GM20431 (cell line): Measurements from ENCODE around the gene KSR2.

Source experiments
- in situ Hi-C: fragments of 300-500 bp; cut with MseI, MboI; formaldehyde crosslinking; loops from one replicate; pipeline ENCODE4 v1.15.0; 2020; ENCODE audit warnings: low sequenced_read_pairs; ENCODE audit not compliant: unreplicated experiment

The KSR2 gene

GRCh38 chr12:117523971-117524370 is 444.8 kb downstream of the KSR2 start:
- in situ Hi-C loops, result no loop called here

DNA sequence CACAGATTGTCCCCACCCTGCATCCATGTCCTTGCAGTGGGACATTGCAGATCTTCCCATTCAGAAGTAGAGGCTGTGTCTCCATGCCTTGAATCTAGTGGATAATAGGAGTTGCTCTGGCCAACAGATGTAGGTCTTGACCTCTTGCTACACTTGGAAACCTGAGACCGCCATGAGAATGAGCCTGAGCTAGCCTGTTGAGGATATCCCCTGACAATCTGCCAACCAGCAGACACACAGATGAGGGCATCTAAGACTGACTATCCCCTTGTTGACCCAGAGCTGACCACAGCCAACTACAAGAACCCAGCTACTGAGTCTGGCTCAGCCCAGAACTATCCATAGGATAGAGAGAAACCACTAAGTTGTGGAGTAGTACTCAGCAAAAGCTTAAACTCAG is 446.2 kb downstream of the KSR2 start:
- in situ Hi-C loops, result no loop called here

- in situ Hi-C loops, result no loop called here
Measured at GRCh38 chr12:117521867-117522266, 446.9 kb downstream of the KSR2 start.

DNA sequence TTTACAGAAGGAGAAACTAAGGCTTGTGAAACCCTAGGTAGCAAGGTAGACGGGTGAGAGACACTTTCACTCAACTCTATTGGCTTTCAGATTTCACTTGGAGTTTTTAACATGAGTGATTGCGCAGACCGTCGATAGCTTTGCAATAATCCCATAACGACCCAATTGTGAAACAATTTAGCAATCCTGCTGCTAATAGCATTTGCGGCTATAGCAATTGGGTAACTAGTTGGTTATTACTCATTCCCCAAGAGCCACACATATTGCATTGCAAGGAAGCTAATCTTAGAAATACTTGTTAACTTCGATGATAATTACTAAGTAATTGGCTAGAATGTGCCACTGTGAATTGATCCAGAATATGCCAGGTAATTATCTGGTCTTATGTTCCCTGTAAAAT is 447.4 kb downstream of the KSR2 start:
- in situ Hi-C loops, result no loop called here

DNA sequence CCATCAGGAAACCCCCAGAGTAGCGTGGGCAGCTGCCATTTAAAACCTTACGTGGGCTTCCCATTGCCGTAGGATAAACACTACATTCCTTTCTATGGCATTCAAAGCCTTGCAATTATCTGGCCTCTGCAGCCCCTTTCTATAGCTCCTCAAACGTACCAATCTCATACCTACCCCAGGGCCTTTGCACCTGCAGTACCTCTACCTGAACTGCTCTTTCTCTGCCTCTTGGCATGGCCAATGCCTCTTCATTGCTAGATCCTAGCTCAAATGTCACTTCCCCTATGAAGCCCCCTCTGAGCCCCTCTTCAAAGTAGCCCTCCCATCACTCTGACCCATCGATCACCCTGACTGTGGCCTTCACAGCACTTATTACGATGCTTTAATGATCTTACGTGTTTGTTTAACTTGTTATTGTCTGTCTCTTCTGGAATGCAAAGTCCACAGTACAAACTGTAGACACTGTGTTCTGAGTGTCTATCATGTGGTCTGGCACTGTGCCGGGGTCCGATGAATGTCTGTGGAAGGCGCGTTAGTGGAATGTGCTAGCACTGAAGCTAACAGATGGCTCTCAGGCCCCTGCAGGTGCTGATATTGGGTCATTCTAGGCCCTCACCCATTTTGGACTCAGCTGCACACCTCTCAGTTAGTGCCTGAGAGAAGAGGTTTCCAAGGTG is 450.1 kb downstream of the KSR2 start:
- in situ Hi-C loops, result no loop called here

DNA sequence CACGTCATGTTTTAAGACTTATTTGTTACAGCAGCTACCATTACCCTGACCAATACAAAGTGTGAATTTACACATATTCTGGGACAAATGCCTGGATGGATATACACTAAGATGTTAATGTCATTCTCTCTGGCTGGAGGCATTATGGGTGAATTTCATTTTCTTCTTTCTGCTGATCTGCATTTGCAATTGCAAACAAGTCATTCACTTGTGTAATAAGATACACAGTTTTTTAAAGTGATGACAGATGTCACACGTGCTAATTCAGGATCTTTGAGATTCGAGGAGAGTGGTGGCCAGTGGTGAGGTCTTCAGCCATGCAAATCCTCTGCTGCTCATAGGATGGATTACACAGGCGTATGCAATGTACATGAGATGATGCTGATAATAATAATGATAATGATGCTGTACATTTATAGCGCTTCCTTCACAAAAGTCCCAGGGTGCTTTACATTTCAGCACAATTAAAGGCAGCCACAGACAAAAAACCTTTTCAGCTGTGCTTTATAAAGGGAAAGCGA is 451.5 kb downstream of the KSR2 start:
- in situ Hi-C loops, result no loop called here

GRCh38 chr12:117516034-117516433 is 452.8 kb downstream of the KSR2 start:
- in situ Hi-C loops, result no loop called here

GRCh38 chr12:117514016-117514415 is 454.8 kb downstream of the KSR2 start:
- in situ Hi-C loops, result no loop called here

- in situ Hi-C loops, result no loop called here
Measured at GRCh38 chr12:117513353-117513752, 455.4 kb downstream of the KSR2 start.

DNA sequence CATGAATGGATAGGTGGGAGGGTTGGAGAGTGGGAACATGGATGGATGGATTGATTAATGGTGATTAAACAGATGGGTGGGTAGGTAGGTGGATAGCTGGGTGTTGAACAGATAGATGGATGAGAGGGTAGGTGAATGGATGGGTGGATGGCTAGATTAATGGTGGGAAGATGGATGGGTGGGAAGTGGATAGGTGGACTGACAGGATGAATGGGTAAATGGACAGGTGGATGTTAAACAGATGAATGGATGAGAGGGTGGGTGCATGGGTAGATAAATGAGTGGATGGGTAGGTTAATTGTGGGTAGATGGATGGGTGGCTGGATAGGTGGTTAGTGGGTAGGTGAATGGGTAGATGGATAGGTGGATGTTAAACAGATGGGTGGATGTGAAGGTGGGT is 460.3 kb downstream of the KSR2 start:
- in situ Hi-C loops, result no loop called here

GRCh38 chr12:117507548-117507947 is 461.2 kb downstream of the KSR2 start:
- in situ Hi-C loops, result no loop called here

- in situ Hi-C loops, result no loop called here
Measured at GRCh38 chr12:117506333-117506732, 462.5 kb downstream of the KSR2 start.

DNA sequence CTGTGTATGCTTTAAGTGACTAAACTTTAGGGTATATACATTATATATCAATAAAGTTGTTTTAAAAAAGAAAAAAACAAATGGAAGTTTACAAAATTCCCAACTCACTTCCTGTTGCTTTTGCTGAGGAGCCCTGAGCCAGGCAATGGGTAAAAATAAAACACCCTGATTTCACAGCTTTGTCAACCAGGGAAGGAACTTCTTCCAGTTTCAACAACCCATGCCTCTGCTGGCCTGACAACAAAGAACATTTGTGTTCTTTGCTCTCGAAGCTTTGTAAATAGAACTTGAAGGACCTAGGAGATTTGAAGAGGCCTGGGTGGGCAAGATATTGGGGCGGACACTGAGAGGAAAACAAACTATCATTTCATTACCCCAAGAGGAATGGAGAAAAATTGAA is 466.2 kb downstream of the KSR2 start:
- in situ Hi-C loops, result no loop called here

DNA sequence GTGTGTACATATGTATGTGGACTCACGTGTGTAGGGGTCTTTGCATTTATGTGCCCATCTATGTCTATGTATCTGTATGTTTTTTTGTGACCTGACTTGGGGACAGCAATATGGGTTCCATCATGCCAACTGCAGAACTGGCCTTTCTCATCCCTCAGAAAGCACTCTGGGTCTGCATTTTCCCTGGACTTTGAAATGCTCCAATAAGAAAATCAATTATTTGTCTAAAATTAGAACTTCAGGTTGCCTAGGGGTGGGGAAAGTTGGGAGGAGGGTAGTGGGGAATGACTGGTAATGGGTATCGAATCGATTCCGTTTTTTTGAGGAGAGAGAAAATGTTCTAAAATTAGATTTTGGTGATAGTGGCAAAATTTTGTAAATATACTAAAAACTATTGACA is 466.6 kb downstream of the KSR2 start:
- in situ Hi-C loops, result no loop called here

GRCh38 chr12:117501076-117501869 is 467.5 kb downstream of the KSR2 start:
- in situ Hi-C loops, result no loop called here

DNA sequence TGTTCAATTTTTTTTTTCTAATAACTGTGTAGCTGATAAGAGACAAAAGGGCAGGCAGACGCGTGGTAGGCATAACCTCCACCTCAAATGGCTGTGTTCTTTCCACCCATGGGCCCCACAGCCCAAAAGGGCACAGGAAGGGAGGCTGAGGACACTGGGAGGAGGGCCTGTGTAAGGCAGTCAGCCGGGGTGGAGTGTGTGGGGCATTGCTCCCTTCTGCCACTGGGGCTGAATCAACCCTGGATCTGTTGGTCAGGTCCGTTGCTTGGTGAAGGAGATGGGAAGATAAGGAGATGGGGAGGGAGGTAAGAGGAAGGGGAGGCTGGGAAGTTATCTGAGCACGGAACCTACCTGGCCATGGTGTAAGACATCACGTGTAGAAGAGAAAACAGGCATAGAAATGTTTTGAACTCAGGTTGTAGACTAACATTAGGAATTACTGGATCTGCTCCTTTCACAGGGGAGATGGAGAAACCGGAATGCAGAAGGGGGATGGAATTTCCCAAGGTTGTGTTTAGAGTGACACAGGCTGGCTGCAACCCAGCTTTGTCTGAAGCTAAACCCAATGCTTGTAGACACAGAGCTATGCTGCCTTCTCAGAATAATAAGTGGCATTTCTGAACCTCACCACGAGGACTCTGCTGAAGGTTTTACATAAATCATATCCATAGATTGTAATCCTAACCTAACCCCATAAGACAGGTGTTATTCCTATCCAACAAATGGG is 468.9 kb downstream of the KSR2 start:
- in situ Hi-C loops, result no loop called here

- in situ Hi-C loops, result no loop called here
Measured at GRCh38 chr12:117498880-117499279, 469.9 kb downstream of the KSR2 start.

GRCh38 chr12:117498256-117498655 is 470.5 kb downstream of the KSR2 start:
- in situ Hi-C loops, result no loop called here

- in situ Hi-C loops, result no loop called here
Measured at GRCh38 chr12:117497407-117497806, 471.4 kb downstream of the KSR2 start.

- in situ Hi-C loops, result no loop called here
Measured at GRCh38 chr12:117494833-117495655, 473.7 kb downstream of the KSR2 start.
